ENCODE data around the gene LAMA2. TPM values are rescaled to one million over a fixed set of nuclear protein-coding genes. Genes with fewer than 3 reads are reported as not detected.

The LAMA2 gene
- total and polyA plus RNA-seq, 2 donors (not counting 3 experiments of a cell fraction or from before 2014, with no cell fraction given): 0.51 to 0.75 TPM

- H3K27ac ChIP-seq (ENCODE audit: insufficient read depth, low read depth, low read length): no peak overlapping the region
- H3K36me3 ChIP-seq (ENCODE audit: control insufficient read depth in 2 of 2, extremely low read depth in 1 of 2, insufficient read depth in 2 of 2, low read length in 2 of 2): no peaks in the 10 kb centered on the region
- H3K4me2 ChIP-seq (ENCODE audit: insufficient read depth, low read length): peak overlapping the region; percentile 16
- intact Hi-C loops (cut with micrococcal nuclease) (loop anchor here (2.0 to 5.0 kb wide), 2 partner anchors 68 to 394 kb away; no protein-coding TSS in a partner anchor), dilution Hi-C loops (cut with MboI; ENCODE audit: extremely low pct_ligation_motif_present, low sequenced_read_pairs) (no loop called here)
- no peaks in the 10 kb centered on the region for H4K20me1 ChIP-seq (replicated peaks; ENCODE audit: control insufficient read depth, extremely low read depth, insufficient read depth, low read length)
- no peak for DNase-seq (ENCODE audit: low read depth, low spot score)
- H3K9me3 ChIP-seq (replicated peaks; ENCODE audit: control insufficient read depth, insufficient read depth, low read length): no peaks in the 10 kb centered on the region
- H3K9ac ChIP-seq (replicated peaks; ENCODE audit: extremely low read depth, insufficient read depth, low read length): no peak overlapping the region
- peak overlapping the region; percentile 95 for H2AFZ ChIP-seq (ENCODE audit: low read depth, low read length)
- TF ChIP-seq GATA2 (IDR thresholded peaks at IDR 0.05; ENCODE audit: insufficient read depth, insufficient read length, low read depth, low read length): peak; percentile 67
- TF ChIP-seq MYC (IDR thresholded peaks at IDR 0.05; ENCODE audit: low read depth, low read length): no peak
- TF ChIP-seq FOS (IDR thresholded peaks at IDR 0.05; ENCODE audit: borderline replicate concordance, insufficient read depth, low read length): peak; percentile 17
- ChIA-PET CTCF (interaction anchor here (0.8 to 3.2 kb wide), 9 partner anchors 12 to 523 kb away, joined by 4 to 52 read pairs (median 7); no protein-coding TSS in a partner anchor), POLR2A (no interaction called here)
- peaks cover 40% of the 10 kb centered on the region for H3K4me1 ChIP-seq (ENCODE audit: control insufficient read depth, extremely low read depth, insufficient read depth, low read length)
- no peak overlapping the region for H3K4me3 ChIP-seq (replicated peaks in 1 of 3; ENCODE audit: insufficient read depth in 1 of 3, low read depth in 1 of 3, low read length in 3 of 3)
- no peaks in the 10 kb centered on the region for H3K9me1 ChIP-seq (replicated peaks; ENCODE audit: control insufficient read depth, extremely low read depth, insufficient read depth, low read length)
- no peaks in the 10 kb centered on the region for H3K79me2 ChIP-seq (ENCODE audit: control insufficient read depth, insufficient read depth, low read length)
- no peak for FAIRE-seq
- no peaks in the 10 kb centered on the region for H3K27me3 ChIP-seq (ENCODE audit: control insufficient read depth in 2 of 2, insufficient read depth in 2 of 2, low read length in 2 of 2)
- no TSS peak for BruUV-seq (replicated peaks)
These were observed 615.6 kb downstream of the LAMA2 start for GRCh38 chr6:129498541-129498940.

GRCh38 chr6:129498950-129499842 lies 616.3 kb downstream of the LAMA2 start:
- Histone ChIP-seq H3K9me1 (replicated peaks; ENCODE audit: control insufficient read depth, extremely low read depth, insufficient read depth, low read length) (no peaks in the 10 kb centered on the region), H3K9ac (replicated peaks; ENCODE audit: extremely low read depth, insufficient read depth, low read length) (no peak overlapping the region)
- TF ChIP-seq POLR2A (IDR thresholded peaks at IDR 0.05; ENCODE audit: low read depth, low read length) (no peak), EZH2 (IDR thresholded peaks at IDR 0.05; ENCODE audit: borderline replicate concordance, low read depth, low read length, severe bottlenecking) (no peak), GATA2 (IDR thresholded peaks at IDR 0.05; ENCODE audit: insufficient read depth, insufficient read length, low read depth, low read length) (peak; percentile 6), CTCF (IDR thresholded peaks at IDR 0.05; ENCODE audit: extremely low read depth in 1 of 2, insufficient read depth in 1 of 2, low read depth in 1 of 2, low read length in 2 of 2) (peak; percentile 21 to 36), POLR2AphosphoS5 (IDR thresholded peaks at IDR 0.05; ENCODE audit: insufficient read depth, low read depth, low read length) (no peak), MAX (IDR thresholded peaks at IDR 0.05; ENCODE audit: insufficient read depth, insufficient read length) (no peak)

More at GRCh38 chr6:129498950-129499842, 616.3 kb downstream of the LAMA2 start:
- Histone ChIP-seq H3K36me3 (ENCODE audit: control insufficient read depth in 2 of 2, extremely low read depth in 1 of 2, insufficient read depth in 2 of 2, low read length in 2 of 2) (no peaks in the 10 kb centered on the region), H2AFZ (ENCODE audit: low read depth, low read length) (peak overlapping the region; percentile 95), H3K4me3 (replicated peaks in 1 of 3; ENCODE audit: insufficient read depth in 1 of 3, low read depth in 1 of 3, low read length in 3 of 3) (peak overlapping the region in 1 of 3 experiments; percentile 13), H3K27me3 (ENCODE audit: control insufficient read depth in 2 of 2, insufficient read depth in 2 of 2, low read length in 2 of 2) (no peaks in the 10 kb centered on the region), H3K4me1 (ENCODE audit: control insufficient read depth, extremely low read depth, insufficient read depth, low read length) (peaks cover 34% of the 10 kb centered on the region), H3K27ac (ENCODE audit: insufficient read depth, low read depth, low read length) (no peak overlapping the region), H3K4me2 (ENCODE audit: insufficient read depth, low read length) (peak overlapping the region; percentile 16), H3K79me2 (ENCODE audit: control insufficient read depth, insufficient read depth, low read length) (no peaks in the 10 kb centered on the region), H3K9me3 (replicated peaks; ENCODE audit: control insufficient read depth, insufficient read depth, low read length) (no peaks in the 10 kb centered on the region), H4K20me1 (replicated peaks; ENCODE audit: control insufficient read depth, extremely low read depth, insufficient read depth, low read length) (no peaks in the 10 kb centered on the region)
- dilution Hi-C loops (cut with MboI; ENCODE audit: extremely low pct_ligation_motif_present, low sequenced_read_pairs) (no loop called here), intact Hi-C loops (cut with micrococcal nuclease) (loop anchor here (1.0 to 5.0 kb wide), 6 partner anchors 68 to 437 kb away; no protein-coding TSS in a partner anchor)
- FAIRE-seq (peak; percentile 50), DNase-seq (ENCODE audit: low read depth, low spot score) (peak; percentile 73)
- BruUV-seq (replicated peaks): no TSS peak
- POLR2A ChIA-PET: interaction anchor here (0.6 to 0.8 kb wide), 2 partner anchors 9 to 521 kb away, joined by 3 to 11 read pairs; no protein-coding TSS in a partner anchor
- CTCF ChIA-PET: interaction anchor here (0.5 to 3.2 kb wide), 46 partner anchors 9 to 1373 kb away, joined by 3 to 52 read pairs (median 5); partner anchors contain the start of genes ARHGAP18 and L3MBTL3

All from endothelial cell of umbilical vein (primary cell).